WTC11 (cell line): ENCODE measurements around the gene RMDN3.

Source experiments
- CREB1 ChIP-seq: sonication (generic); formaldehyde crosslinking; IDR thresholded peaks from 2 replicates; pipeline ENCODE4 v1.8.0; 2023; ENCODE audit warnings: mild to moderate bottlenecking, missing genetic modification reagents
- ESRRA ChIP-seq: sonication (generic); formaldehyde crosslinking; IDR thresholded peaks from 2 replicates; pipeline ENCODE4 v1.8.1; 2022; ENCODE audit warnings: mild to moderate bottlenecking, missing genetic modification reagents, borderline replicate concordance
- ETV6 ChIP-seq: sonication (generic); formaldehyde crosslinking; IDR thresholded peaks from 2 replicates; pipeline ENCODE4 v1.8.1; 2022; ENCODE audit warnings: mild to moderate bottlenecking, missing genetic modification reagents
- SP1 ChIP-seq: sonication (generic); formaldehyde crosslinking; conservative IDR thresholded peaks from 2 replicates; pipeline ENCODE4 v1.8.1; 2022; ENCODE audit warnings: missing genetic modification reagents
- ZNF121 ChIP-seq: sonication (generic); formaldehyde crosslinking; IDR thresholded peaks from 2 replicates; pipeline ENCODE4 v1.8.0; 2023; ENCODE audit warnings: missing genetic modification reagents
- ZNF138 ChIP-seq: sonication (generic); formaldehyde crosslinking; conservative IDR thresholded peaks from 2 replicates; pipeline ENCODE4 v1.8.1; 2022; ENCODE audit warnings: mild to moderate bottlenecking, moderate library complexity, missing genetic modification reagents
- ZNF232 ChIP-seq: sonication (generic); formaldehyde crosslinking; IDR thresholded peaks from 2 replicates; pipeline ENCODE4 v1.8.0; 2022; ENCODE audit warnings: mild to moderate bottlenecking, missing genetic modification reagents
- TF ChIP-seq, protein P1 (sequence below): fragments of 200-600 bp; IDR thresholded peaks from 2 replicates; pipeline ENCODE4 v1.8.0; 2022; ENCODE audit warnings: antibody characterized with exemption
- TF ChIP-seq, protein P2 (sequence below): sonication (generic); formaldehyde crosslinking; IDR thresholded peaks from 2 replicates; pipeline ENCODE4 v1.8.0; 2023; ENCODE audit warnings: missing genetic modification reagents, mild to moderate bottlenecking, borderline replicate concordance
- TF ChIP-seq, protein P3 (sequence below): sonication (generic); formaldehyde crosslinking; IDR thresholded peaks from 2 replicates; pipeline ENCODE4 v1.8.0; 2022; ENCODE audit warnings: mild to moderate bottlenecking, missing genetic modification reagents
- TF ChIP-seq, protein P4 (sequence below): sonication (generic); formaldehyde crosslinking; IDR thresholded peaks from 2 replicates; pipeline ENCODE4 v1.8.1; 2023; ENCODE audit warnings: mild to moderate bottlenecking, missing genetic modification reagents
- TF ChIP-seq, protein P5 (sequence below): sonication (generic); formaldehyde crosslinking; IDR thresholded peaks from 2 replicates; pipeline ENCODE4 v1.8.1; 2022; ENCODE audit warnings: mild to moderate bottlenecking, moderate library complexity, missing genetic modification reagents

DNA sequence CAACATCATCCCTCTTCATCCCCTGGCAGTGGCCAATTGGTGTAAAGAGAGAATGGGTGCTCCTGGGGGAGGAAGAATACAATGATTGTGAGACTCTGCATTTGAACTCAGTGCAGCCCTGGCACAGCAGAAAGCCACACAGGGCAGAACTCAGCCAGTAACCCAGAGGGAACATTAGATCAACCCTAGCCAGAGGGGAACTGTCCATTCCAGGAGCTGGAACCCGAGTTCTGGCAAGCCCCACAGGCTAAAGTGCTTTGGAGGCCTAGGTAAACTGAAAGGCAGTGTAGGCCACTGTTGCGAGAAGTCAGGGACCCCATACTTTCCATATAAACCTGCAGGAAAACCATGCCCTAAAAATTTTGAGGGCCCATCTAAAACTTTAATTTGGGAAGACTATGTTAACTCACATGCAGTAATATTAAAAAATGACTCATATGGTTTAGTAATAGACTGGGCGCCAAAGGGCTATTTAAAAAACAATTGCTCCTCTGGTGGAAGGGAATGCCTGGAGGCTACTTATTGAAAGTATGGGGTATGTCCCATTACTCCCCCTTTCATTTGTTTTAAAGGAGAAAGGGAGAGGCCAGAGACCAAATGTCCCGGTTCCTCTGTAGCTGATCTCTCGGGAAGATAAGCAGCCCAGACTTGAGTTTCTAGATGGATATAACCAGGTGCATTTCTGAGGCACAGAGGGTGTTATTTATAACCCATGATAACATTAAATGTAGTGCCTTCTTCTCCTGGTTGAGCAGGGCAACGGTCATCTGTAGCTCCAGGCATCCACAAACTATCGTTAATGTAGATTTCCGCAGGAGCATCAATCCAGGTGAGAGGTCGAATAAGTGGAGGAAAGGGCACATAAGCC, 65.9 kb downstream of the RMDN3 start:
- TF ChIP-seq ESRRA (CRISPR knock-in tag) (no peak), ZNF138 (no peak), ETV6 (no peak), CREB1 (CRISPR knock-in tag) (no peak), ZNF232 (CRISPR knock-in tag) (no peak), ZNF121 (no peak), SP1 (CRISPR knock-in tag) (no peak)
- TF ChIP-seq, protein P1, sequence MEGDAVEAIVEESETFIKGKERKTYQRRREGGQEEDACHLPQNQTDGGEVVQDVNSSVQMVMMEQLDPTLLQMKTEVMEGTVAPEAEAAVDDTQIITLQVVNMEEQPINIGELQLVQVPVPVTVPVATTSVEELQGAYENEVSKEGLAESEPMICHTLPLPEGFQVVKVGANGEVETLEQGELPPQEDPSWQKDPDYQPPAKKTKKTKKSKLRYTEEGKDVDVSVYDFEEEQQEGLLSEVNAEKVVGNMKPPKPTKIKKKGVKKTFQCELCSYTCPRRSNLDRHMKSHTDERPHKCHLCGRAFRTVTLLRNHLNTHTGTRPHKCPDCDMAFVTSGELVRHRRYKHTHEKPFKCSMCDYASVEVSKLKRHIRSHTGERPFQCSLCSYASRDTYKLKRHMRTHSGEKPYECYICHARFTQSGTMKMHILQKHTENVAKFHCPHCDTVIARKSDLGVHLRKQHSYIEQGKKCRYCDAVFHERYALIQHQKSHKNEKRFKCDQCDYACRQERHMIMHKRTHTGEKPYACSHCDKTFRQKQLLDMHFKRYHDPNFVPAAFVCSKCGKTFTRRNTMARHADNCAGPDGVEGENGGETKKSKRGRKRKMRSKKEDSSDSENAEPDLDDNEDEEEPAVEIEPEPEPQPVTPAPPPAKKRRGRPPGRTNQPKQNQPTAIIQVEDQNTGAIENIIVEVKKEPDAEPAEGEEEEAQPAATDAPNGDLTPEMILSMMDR, result no peak
- TF ChIP-seq, protein P2, sequence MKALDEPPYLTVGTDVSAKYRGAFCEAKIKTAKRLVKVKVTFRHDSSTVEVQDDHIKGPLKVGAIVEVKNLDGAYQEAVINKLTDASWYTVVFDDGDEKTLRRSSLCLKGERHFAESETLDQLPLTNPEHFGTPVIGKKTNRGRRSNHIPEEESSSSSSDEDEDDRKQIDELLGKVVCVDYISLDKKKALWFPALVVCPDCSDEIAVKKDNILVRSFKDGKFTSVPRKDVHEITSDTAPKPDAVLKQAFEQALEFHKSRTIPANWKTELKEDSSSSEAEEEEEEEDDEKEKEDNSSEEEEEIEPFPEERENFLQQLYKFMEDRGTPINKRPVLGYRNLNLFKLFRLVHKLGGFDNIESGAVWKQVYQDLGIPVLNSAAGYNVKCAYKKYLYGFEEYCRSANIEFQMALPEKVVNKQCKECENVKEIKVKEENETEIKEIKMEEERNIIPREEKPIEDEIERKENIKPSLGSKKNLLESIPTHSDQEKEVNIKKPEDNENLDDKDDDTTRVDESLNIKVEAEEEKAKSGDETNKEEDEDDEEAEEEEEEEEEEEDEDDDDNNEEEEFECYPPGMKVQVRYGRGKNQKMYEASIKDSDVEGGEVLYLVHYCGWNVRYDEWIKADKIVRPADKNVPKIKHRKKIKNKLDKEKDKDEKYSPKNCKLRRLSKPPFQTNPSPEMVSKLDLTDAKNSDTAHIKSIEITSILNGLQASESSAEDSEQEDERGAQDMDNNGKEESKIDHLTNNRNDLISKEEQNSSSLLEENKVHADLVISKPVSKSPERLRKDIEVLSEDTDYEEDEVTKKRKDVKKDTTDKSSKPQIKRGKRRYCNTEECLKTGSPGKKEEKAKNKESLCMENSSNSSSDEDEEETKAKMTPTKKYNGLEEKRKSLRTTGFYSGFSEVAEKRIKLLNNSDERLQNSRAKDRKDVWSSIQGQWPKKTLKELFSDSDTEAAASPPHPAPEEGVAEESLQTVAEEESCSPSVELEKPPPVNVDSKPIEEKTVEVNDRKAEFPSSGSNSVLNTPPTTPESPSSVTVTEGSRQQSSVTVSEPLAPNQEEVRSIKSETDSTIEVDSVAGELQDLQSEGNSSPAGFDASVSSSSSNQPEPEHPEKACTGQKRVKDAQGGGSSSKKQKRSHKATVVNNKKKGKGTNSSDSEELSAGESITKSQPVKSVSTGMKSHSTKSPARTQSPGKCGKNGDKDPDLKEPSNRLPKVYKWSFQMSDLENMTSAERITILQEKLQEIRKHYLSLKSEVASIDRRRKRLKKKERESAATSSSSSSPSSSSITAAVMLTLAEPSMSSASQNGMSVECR, result no peak
- TF ChIP-seq, protein P3, sequence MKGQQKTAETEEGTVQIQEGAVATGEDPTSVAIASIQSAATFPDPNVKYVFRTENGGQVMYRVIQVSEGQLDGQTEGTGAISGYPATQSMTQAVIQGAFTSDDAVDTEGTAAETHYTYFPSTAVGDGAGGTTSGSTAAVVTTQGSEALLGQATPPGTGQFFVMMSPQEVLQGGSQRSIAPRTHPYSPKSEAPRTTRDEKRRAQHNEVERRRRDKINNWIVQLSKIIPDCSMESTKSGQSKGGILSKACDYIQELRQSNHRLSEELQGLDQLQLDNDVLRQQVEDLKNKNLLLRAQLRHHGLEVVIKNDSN (CRISPR knock-in tag), result no peak
- TF ChIP-seq, protein P4, sequence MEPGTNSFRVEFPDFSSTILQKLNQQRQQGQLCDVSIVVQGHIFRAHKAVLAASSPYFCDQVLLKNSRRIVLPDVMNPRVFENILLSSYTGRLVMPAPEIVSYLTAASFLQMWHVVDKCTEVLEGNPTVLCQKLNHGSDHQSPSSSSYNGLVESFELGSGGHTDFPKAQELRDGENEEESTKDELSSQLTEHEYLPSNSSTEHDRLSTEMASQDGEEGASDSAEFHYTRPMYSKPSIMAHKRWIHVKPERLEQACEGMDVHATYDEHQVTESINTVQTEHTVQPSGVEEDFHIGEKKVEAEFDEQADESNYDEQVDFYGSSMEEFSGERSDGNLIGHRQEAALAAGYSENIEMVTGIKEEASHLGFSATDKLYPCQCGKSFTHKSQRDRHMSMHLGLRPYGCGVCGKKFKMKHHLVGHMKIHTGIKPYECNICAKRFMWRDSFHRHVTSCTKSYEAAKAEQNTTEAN (CRISPR knock-in tag), result no peak
- TF ChIP-seq, protein P5, sequence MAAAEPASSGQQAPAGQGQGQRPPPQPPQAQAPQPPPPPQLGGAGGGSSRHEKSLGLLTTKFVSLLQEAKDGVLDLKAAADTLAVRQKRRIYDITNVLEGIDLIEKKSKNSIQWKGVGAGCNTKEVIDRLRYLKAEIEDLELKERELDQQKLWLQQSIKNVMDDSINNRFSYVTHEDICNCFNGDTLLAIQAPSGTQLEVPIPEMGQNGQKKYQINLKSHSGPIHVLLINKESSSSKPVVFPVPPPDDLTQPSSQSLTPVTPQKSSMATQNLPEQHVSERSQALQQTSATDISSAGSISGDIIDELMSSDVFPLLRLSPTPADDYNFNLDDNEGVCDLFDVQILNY, result no peak
